SU-DHL-6 (cell line): Measurements from ENCODE around the gene NDUFV1.
"Not testable (repeated sequence)": the region's sequence is repeated elsewhere in the genome, so short reads cannot be mapped to it uniquely, and the experiment has no call there.

ENCODE experiments used
- EZH2phosphoT487 ChIP-seq: fragments of 200-600 bp; sonication (generic), shearing (Covaris generic); conservative IDR thresholded peaks from 2 replicates; pipeline ENCODE4 v1.6.1; 2018; ENCODE audit warnings: mild to moderate bottlenecking, antibody characterized with exemption, low read length, moderate library complexity, mixed read lengths
- TF ChIP-seq, protein P1 (sequence below): fragments of 200-600 bp; sonication (generic); IDR thresholded peaks from one replicate; pipeline ENCODE4 v1.5.1; 2017; ENCODE audit warnings: antibody characterized with exemption, mild to moderate bottlenecking, low read length, moderate library complexity; ENCODE audit not compliant: insufficient read depth, poor library complexity, severe bottlenecking

GRCh38 chr11:67597963-67598362 lies 8.8 kb upstream of the NDUFV1 start:
- TF ChIP-seq, protein P1, sequence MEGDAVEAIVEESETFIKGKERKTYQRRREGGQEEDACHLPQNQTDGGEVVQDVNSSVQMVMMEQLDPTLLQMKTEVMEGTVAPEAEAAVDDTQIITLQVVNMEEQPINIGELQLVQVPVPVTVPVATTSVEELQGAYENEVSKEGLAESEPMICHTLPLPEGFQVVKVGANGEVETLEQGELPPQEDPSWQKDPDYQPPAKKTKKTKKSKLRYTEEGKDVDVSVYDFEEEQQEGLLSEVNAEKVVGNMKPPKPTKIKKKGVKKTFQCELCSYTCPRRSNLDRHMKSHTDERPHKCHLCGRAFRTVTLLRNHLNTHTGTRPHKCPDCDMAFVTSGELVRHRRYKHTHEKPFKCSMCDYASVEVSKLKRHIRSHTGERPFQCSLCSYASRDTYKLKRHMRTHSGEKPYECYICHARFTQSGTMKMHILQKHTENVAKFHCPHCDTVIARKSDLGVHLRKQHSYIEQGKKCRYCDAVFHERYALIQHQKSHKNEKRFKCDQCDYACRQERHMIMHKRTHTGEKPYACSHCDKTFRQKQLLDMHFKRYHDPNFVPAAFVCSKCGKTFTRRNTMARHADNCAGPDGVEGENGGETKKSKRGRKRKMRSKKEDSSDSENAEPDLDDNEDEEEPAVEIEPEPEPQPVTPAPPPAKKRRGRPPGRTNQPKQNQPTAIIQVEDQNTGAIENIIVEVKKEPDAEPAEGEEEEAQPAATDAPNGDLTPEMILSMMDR, result not testable (repeated sequence)
- TF ChIP-seq EZH2phosphoT487, result not testable (repeated sequence)
